Suprapubic skin (tissue), 4 donors: Measurements from ENCODE around the gene AIDA. TPM values are rescaled to one million over a fixed set of nuclear protein-coding genes. Genes with fewer than 3 reads are reported as not detected.

ENCODE experiments used
- DNase-seq, 2 donors: peaks; one replicate each; pipeline ENCODE4 v3.0.0-alpha.2; 2019; ENCODE audit warnings: low spot score in 2 of 2
- H3K27ac ChIP-seq: fragments of 200-600 bp; sonication (generic); one replicate; pipeline ENCODE4 v1.5.1; 2019
- H3K27me3 ChIP-seq: fragments of 200-600 bp; sonication (generic); one replicate; pipeline ENCODE4 v1.5.1; 2019
- H3K36me3 ChIP-seq: fragments of 200-600 bp; sonication (generic); one replicate; pipeline ENCODE4 v1.5.1; 2019
- H3K4me1 ChIP-seq: fragments of 200-600 bp; sonication (generic); one replicate; pipeline ENCODE4 v1.5.1; 2019
- H3K4me3 ChIP-seq: fragments of 200-600 bp; sonication (generic); one replicate; pipeline ENCODE4 v1.5.1; 2019; ENCODE audit warnings: mild to moderate bottlenecking
- H3K9me3 ChIP-seq: fragments of 200-600 bp; sonication (generic); one replicate; pipeline ENCODE4 v1.5.1; 2019
- EP300 ChIP-seq: sonication (generic); formaldehyde crosslinking; IDR thresholded peaks from one replicate; pipeline ENCODE4 v1.6.1; 2017; ENCODE audit warnings: antibody characterized with exemption
- POLR2A ChIP-seq, 2 donors: fragments of 450-650 bp; IDR thresholded peaks; one replicate each; pipeline ENCODE4 v1.6.1; 2017; ENCODE audit warnings: antibody characterized with exemption in 2 of 2, mild to moderate bottlenecking in 2 of 2, moderate library complexity in 2 of 2
- POLR2AphosphoS5 ChIP-seq, 3 donors: sonication (generic); formaldehyde crosslinking; IDR thresholded peaks; one replicate each; pipeline ENCODE4 v1.6.1; 2017; ENCODE audit warnings: antibody characterized with exemption in 3 of 3
- WGBS: methylation state at CpG from one replicate; pipeline ENCODE4 v1.1.5; 2018; 5-methylcytosine and 5-hydroxymethylcytosine counted together
- total RNA-seq, 4 donors: library from RNA; depleted of rRNA; stranded (reverse); fragments of >200 nt; gene quantifications; one replicate each; pipeline ENCODE4 v1.1.0, GENCODE V29; 2016
- TF ChIP-seq, protein P1 (sequence below), 2 donors: fragments of 200-600 bp in 1 of 2; fragments of 450-650 bp in 1 of 2; sonication (generic) in 1 of 2; IDR thresholded peaks; one replicate each; pipeline ENCODE4 v1.5.1; 2016 to 2019; ENCODE audit warnings: antibody characterized with exemption in 2 of 2, mild to moderate bottlenecking in 1 of 2, moderate library complexity in 1 of 2

Gene AIDA
- total RNA-seq, 4 donors from 2014 or later = 27.1 to 31.3 (median 29.1) TPM

DNA sequence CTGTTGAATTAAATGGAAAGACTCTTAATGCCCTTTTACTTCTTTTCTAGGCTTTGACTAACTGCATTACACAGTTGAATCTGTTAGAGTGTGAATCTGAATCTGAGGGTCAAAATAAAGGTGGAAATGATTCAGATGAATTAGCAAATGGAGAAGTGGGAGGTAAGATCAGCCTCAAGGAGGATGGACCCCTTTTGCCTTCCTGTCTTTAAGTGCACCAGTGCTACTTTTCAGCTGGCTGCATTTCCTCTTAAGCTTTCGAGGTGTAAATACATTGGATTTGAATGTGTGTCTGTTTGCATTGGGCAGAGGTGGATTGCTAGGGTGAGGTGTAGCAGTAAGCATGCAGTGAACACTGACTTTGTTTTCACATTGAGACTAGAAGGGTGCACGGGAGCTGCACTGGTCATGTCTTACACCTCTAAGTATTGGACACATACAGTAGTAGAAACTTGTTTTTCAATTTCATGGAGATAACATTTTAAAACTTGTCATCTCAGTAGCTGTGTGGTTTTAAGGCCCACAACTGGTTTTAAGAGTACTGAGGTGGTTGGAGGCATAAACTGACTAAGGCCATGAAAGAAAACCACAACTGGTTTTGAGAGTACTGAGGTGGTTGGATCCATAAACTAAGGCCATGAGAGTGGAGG lies 59.0 kb downstream of the AIDA start:
- H3K9me3 ChIP-seq = no peaks in the 10 kb centered on the region
- DNase-seq = no peak
- no peak overlapping the region for H3K4me3 ChIP-seq
- no peak overlapping the region for H3K27ac ChIP-seq
- H3K4me1 ChIP-seq = no peaks in the 10 kb centered on the region
- no peak for TF ChIP-seq POLR2A (IDR thresholded peaks at IDR 0.05)
- TF ChIP-seq EP300 = no peak
- no peak for TF ChIP-seq POLR2AphosphoS5 (IDR thresholded peaks at IDR 0.05)
- no peaks in the 10 kb centered on the region for H3K27me3 ChIP-seq
- WGBS = 88% methylated on average over 2 of the region's 2 CpGs
- H3K36me3 ChIP-seq = peaks cover 94% of the 10 kb centered on the region

DNA sequence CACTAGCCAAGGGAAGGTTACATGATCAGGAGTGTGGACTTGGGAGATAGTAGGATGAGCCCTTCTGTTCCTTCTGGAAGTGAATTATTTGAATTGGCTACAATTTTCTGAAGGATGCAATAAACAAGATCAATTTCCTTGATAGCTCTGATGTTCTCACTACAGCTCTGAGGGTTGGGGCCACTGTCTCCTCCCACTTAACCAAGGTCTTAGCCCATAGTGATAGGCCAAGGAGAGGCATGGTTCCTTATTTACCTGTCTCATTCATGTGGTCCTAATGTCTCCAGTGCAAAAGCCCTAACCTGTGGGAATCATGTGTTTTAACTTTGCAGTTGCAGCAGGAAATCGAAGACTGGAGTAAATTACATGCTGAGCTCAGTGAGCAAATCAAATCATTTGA lies 59.6 kb downstream of the AIDA start:
- Histone ChIP-seq H3K27ac (no peak overlapping the region), H3K4me3 (no peak overlapping the region), H3K9me3 (no peaks in the 10 kb centered on the region), H3K27me3 (no peaks in the 10 kb centered on the region), H3K36me3 (peaks cover 90% of the 10 kb centered on the region), H3K4me1 (no peaks in the 10 kb centered on the region)
- no peak for DNase-seq
- no peak for TF ChIP-seq POLR2AphosphoS5 (IDR thresholded peaks at IDR 0.05)
- TF ChIP-seq, protein P1, sequence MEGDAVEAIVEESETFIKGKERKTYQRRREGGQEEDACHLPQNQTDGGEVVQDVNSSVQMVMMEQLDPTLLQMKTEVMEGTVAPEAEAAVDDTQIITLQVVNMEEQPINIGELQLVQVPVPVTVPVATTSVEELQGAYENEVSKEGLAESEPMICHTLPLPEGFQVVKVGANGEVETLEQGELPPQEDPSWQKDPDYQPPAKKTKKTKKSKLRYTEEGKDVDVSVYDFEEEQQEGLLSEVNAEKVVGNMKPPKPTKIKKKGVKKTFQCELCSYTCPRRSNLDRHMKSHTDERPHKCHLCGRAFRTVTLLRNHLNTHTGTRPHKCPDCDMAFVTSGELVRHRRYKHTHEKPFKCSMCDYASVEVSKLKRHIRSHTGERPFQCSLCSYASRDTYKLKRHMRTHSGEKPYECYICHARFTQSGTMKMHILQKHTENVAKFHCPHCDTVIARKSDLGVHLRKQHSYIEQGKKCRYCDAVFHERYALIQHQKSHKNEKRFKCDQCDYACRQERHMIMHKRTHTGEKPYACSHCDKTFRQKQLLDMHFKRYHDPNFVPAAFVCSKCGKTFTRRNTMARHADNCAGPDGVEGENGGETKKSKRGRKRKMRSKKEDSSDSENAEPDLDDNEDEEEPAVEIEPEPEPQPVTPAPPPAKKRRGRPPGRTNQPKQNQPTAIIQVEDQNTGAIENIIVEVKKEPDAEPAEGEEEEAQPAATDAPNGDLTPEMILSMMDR (IDR thresholded peaks at IDR 0.05) = no peak
- no peak for TF ChIP-seq POLR2A (IDR thresholded peaks at IDR 0.05)
- no peak for TF ChIP-seq EP300
- WGBS = 90% methylated on average over 1 of the region's 1 CpG

DNA sequence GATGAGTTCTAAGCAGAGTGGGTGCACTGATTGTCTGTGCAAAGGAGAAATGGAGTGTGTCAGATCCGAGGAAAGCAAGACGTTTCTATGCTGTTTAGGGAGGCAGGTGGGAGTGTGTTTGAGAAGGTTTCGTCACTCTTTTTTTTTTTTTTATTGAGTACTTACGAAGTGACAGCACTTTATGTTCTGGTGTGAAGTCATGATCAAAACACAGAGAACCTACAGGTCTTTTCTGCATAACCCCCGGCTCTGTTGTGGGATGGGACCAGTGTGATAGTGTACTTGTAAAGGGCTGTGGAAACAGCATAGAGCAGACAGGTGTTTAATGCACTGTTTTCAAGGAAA lies 67.7 kb downstream of the AIDA start:
- peaks cover 23% of the 10 kb centered on the region for H3K4me1 ChIP-seq
- peak overlapping the region; percentile 95 for H3K4me3 ChIP-seq
- 2% methylated on average over 5 of the region's 5 CpGs for WGBS
- H3K36me3 ChIP-seq = peaks cover 19% of the 10 kb centered on the region
- DNase-seq = no peak
- H3K27me3 ChIP-seq = no peaks in the 10 kb centered on the region
- no peaks in the 10 kb centered on the region for H3K9me3 ChIP-seq
- H3K27ac ChIP-seq = peak overlapping the region; percentile 89
- TF ChIP-seq EP300 (no peak), POLR2AphosphoS5 (IDR thresholded peaks at IDR 0.05) (no peak), POLR2A (IDR thresholded peaks at IDR 0.05) (no peak)
- TF ChIP-seq, protein P1 (IDR thresholded peaks at IDR 0.05) = no peak

DNA sequence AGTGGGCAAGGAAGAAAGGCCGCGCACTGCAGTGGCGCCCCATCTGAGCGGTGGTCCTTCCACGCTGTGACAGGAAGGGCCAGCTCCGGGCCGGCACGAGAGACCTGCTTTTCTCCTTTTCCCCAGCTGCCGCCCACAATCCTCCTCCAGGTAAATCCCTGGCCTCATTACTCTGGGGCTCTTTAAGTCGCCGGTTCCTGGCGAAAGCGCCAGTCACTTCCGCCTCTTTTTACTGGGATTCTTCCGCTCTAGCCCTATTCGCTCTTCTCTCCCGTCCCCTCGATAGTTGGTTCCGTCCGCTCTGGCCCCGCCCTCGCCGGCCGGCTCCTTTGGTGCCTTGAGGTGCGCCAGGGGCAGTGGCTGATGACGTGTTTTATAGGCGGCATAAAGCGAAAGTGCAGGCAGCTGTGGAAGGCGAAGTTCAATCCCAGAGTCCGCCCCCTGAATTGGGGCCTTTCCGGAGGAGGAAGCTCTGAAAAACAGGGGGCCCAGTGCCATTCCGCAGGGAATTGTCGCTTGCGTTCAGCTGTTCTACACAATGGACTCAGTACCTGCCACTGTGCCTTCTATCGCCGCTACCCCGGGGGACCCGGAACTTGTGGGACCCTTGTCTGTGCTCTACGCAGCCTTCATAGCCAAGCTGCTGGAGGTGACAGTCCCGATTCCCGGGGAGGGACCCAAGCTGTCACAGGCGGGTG lies 68.2 kb downstream of the AIDA start:
- peaks cover 17% of the 10 kb centered on the region for H3K36me3 ChIP-seq
- no peaks in the 10 kb centered on the region for H3K9me3 ChIP-seq
- peak; percentile 37 to 83 (median 83) for TF ChIP-seq POLR2AphosphoS5 (IDR thresholded peaks at IDR 0.05)
- TF ChIP-seq, protein P1 (IDR thresholded peaks at IDR 0.05) = no peak
- peak; percentile 50 to 76 for TF ChIP-seq POLR2A (IDR thresholded peaks at IDR 0.05)
- no peak for TF ChIP-seq EP300
- peaks cover 23% of the 10 kb centered on the region for H3K4me1 ChIP-seq
- peak overlapping the region; percentile 89 for H3K27ac ChIP-seq
- peak; percentile 97 to 98 for DNase-seq
- H3K4me3 ChIP-seq = peak overlapping the region; percentile 95
- under 1% methylated on average over 36 of the region's 42 CpGs for WGBS
- H3K27me3 ChIP-seq = no peaks in the 10 kb centered on the region

DNA sequence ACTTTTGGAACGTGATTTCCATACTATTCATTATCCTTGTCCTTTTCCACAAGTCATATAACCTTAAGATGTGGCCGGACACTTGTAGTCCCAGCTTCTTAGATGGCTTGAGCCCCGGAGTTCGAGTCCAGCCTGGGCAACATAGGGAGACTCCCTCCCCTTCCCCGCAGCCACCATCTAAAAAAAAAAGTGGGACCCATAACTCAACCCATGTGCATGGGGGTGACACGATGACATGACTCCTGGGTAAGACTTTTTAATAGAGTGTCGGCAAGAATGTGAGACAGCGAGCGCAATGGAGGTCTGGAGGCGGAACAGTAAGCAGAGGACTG lies 68.7 kb downstream of the AIDA start:
- Histone ChIP-seq H3K27me3 (no peaks in the 10 kb centered on the region), H3K36me3 (peaks cover 15% of the 10 kb centered on the region), H3K4me3 (peak overlapping the region; percentile 95), H3K9me3 (no peaks in the 10 kb centered on the region), H3K27ac (peak overlapping the region; percentile 89), H3K4me1 (peaks cover 23% of the 10 kb centered on the region)
- 4% methylated on average over 10 of the region's 10 CpGs for WGBS
- DNase-seq = no peak
- TF ChIP-seq, protein P1 (IDR thresholded peaks at IDR 0.05) = no peak
- TF ChIP-seq EP300 (no peak), POLR2A (IDR thresholded peaks at IDR 0.05) (no peak), POLR2AphosphoS5 (IDR thresholded peaks at IDR 0.05) (no peak)
